A673 (cell line): Measurements from ENCODE around the gene RSAD2. TPM values are rescaled to one million over a fixed set of nuclear protein-coding genes. Genes with fewer than 3 reads are reported as not detected.

Experiments
- BruUV-seq: library from RNA; stranded (reverse); fragments of 400-500 nt; replicated peaks from 2 replicates; lab custom pipeline; 2021; lab: Mats Ljungman, UMichigan
- CTCF ChIA-PET: fragments of 300-600 bp; sonication (Branson Sonifier 250); formaldehyde crosslinking; loops from one replicate; lab custom pipeline; 2022; ENCODE audit warnings: antibody characterized with exemption; lab: Charles Lee
- POLR2A ChIA-PET: fragments of 300-600 bp; sonication (Branson Sonifier 250); formaldehyde crosslinking; loops from one replicate; lab custom pipeline; 2022; ENCODE audit warnings: antibody characterized with exemption; ENCODE audit not compliant: low non-redundant PET; lab: Charles Lee
- DNase-seq: peaks from one replicate; pipeline ENCODE4 v3.0.0-alpha.2; 2015; ENCODE audit warnings: low spot score
- H3K27ac ChIP-seq: fragments of 200-600 bp; sonication (generic); 2 replicates; pipeline ENCODE4 v1.5.1; 2016; ENCODE audit warnings: mixed run types, low read depth, mild to moderate bottlenecking, mixed read lengths, antibody characterized with exemption, low read length; ENCODE audit not compliant: poor library complexity, severe bottlenecking
- H3K27me3 ChIP-seq: fragments of 200-600 bp; sonication (generic); replicated peaks from 2 replicates; pipeline ENCODE4 v1.6.1; 2017; ENCODE audit warnings: mixed run types, low read depth, mild to moderate bottlenecking, mixed read lengths, antibody characterized with exemption, low read length; ENCODE audit not compliant: insufficient read depth, poor library complexity
- H3K36me3 ChIP-seq: fragments of 200-600 bp; sonication (generic); 2 replicates; pipeline ENCODE4 v1.6.1; 2016; ENCODE audit warnings: mixed run types, mild to moderate bottlenecking, mixed read lengths, antibody characterized with exemption, low read length; ENCODE audit not compliant: insufficient read depth, poor library complexity, severe bottlenecking
- H3K4me1 ChIP-seq: fragments of 200-600 bp; sonication (generic); 2 replicates; pipeline ENCODE4 v1.6.1; 2017; ENCODE audit warnings: mixed run types, mild to moderate bottlenecking, mixed read lengths, antibody characterized with exemption, low read length; ENCODE audit not compliant: insufficient read depth, poor library complexity, severe bottlenecking
- H3K4me3 ChIP-seq: fragments of 200-600 bp; sonication (generic); 2 replicates; pipeline ENCODE4 v1.5.1; 2016; ENCODE audit warnings: low read depth, mixed run types, mild to moderate bottlenecking, mixed read lengths, low read length; ENCODE audit not compliant: poor library complexity, severe bottlenecking
- H3K9me3 ChIP-seq: fragments of 200-600 bp; sonication (generic); 2 replicates; pipeline ENCODE4 v1.6.1; 2016; ENCODE audit warnings: mixed run types, low read depth, mild to moderate bottlenecking, mixed read lengths, antibody characterized with exemption, low read length; ENCODE audit not compliant: poor library complexity, severe bottlenecking
- EZH2 ChIP-seq: fragments of 200-600 bp; sonication (generic); IDR thresholded peaks from 2 replicates; pipeline ENCODE4 v1.6.1; 2017; ENCODE audit warnings: borderline replicate concordance, low read depth, mild to moderate bottlenecking, mixed read lengths, antibody characterized with exemption, low read length; ENCODE audit not compliant: poor library complexity, severe bottlenecking
- intact Hi-C: fragments of 100-400 bp; cut with micrococcal nuclease; formaldehyde crosslinking; loops from one replicate; pipeline ENCODE4 v1.10.0; 2022; ENCODE audit not compliant: unreplicated experiment
- total RNA-seq: library from RNA; stranded (reverse); gene quantifications from 2 replicates; pipeline ENCODE4 v1.2.3, GENCODE V29; 2021
- TF ChIP-seq, protein P1 (sequence below): fragments of 300-800, 200-600 bp; sonication (generic); conservative IDR thresholded peaks from 2 replicates; pipeline ENCODE4 v1.5.1; 2017; ENCODE audit warnings: low read depth, mild to moderate bottlenecking, antibody characterized with exemption, low read length, moderate library complexity, mixed read lengths

Gene RSAD2
- total RNA-seq, 1 experiment from 2014 or later: 2.2 TPM

DNA sequence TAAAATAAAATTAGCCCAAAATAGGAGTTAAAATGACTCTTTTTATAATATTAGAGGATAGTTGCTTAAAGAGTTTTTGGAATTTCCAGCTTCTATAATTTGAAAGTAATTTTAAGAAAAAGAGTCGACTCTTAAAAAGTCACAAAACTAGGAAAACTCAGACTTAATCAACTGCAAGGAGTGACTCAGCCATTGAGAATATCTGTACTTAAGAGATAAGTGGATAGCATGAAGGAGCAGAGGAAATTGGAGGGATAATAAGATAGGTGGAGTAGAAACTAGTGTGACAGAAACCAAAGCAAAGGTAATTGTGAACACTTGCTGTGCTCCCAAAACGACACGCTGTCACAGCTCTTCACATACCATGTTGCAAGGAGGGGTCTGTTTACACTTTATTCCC is 8.4 kb downstream of the RSAD2 start:
- CTCF ChIA-PET: no interaction called here
- no peak overlapping the region for H3K4me3 ChIP-seq
- no TSS peak for BruUV-seq
- no peaks in the 10 kb centered on the region for H3K36me3 ChIP-seq
- H3K27me3 ChIP-seq: no peaks in the 10 kb centered on the region
- POLR2A ChIA-PET: no interaction called here
- intact Hi-C loops: no loop called here
- H3K27ac ChIP-seq: no peak overlapping the region
- no peak for DNase-seq
- H3K4me1 ChIP-seq: peaks cover 4% of the 10 kb centered on the region
- no peak for TF ChIP-seq EZH2
- TF ChIP-seq, protein P1, sequence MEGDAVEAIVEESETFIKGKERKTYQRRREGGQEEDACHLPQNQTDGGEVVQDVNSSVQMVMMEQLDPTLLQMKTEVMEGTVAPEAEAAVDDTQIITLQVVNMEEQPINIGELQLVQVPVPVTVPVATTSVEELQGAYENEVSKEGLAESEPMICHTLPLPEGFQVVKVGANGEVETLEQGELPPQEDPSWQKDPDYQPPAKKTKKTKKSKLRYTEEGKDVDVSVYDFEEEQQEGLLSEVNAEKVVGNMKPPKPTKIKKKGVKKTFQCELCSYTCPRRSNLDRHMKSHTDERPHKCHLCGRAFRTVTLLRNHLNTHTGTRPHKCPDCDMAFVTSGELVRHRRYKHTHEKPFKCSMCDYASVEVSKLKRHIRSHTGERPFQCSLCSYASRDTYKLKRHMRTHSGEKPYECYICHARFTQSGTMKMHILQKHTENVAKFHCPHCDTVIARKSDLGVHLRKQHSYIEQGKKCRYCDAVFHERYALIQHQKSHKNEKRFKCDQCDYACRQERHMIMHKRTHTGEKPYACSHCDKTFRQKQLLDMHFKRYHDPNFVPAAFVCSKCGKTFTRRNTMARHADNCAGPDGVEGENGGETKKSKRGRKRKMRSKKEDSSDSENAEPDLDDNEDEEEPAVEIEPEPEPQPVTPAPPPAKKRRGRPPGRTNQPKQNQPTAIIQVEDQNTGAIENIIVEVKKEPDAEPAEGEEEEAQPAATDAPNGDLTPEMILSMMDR: no peak
- no peaks in the 10 kb centered on the region for H3K9me3 ChIP-seq

DNA sequence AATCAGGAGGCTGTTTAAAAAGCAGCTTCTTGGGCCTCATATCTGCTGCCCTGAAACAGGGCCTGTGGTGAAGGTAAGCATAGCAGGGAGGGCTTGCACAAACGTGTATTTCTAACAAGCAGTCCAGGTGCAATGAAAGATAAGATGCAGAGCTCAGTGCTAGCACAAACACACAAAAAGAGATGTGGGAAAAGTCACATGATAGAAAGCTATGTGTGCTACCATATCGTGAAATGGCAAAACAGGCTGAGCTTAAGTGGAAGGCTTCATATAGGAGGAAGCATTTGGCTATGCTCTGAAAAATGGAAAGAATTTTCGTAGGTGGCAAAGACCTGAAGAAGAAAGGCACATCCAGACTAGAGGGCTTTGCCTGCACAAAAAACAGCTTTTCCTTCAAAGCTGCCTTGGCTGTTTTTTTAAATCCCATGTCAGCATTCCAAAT is 10.2 kb downstream of the RSAD2 start:
- POLR2A ChIA-PET: interaction anchor here (0.6 kb wide), 1 partner anchor 241 kb away, joined by 5 read pairs; no protein-coding TSS in a partner anchor
- Histone ChIP-seq H3K4me1 (peaks cover 4% of the 10 kb centered on the region), H3K27me3 (no peaks in the 10 kb centered on the region), H3K27ac (no peak overlapping the region), H3K9me3 (no peaks in the 10 kb centered on the region), H3K36me3 (no peaks in the 10 kb centered on the region), H3K4me3 (no peak overlapping the region)
- no peak for TF ChIP-seq EZH2
- TF ChIP-seq, protein P1: no peak
- intact Hi-C loops: no loop called here
- no peak for DNase-seq
- BruUV-seq: no TSS peak
- CTCF ChIA-PET: no interaction called here

DNA sequence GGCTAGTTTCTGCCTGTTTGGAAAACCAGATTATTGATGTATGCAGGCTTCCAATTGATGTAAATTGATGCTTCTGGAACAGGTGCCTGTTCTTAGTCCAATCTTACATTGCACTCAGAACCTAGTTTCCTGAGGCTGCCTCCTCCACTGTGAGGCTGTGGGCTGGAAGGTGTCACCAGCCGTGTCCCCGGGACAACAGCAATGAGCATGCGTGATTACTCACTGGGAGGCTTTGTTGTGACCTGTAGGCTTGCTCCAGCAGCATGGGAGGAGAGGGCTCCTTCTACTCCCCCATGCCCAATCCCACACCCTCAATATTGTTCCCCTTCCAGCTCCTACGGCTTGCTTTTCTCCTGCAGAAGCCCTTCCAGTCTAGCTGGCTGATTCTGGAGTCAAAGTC is 11.1 kb downstream of the RSAD2 start:
- H3K36me3 ChIP-seq: no peaks in the 10 kb centered on the region
- no peak overlapping the region for H3K27ac ChIP-seq
- H3K9me3 ChIP-seq: no peaks in the 10 kb centered on the region
- H3K27me3 ChIP-seq: no peaks in the 10 kb centered on the region
- ChIA-PET POLR2A (no interaction called here), CTCF (no interaction called here)
- BruUV-seq: no TSS peak
- intact Hi-C loops: no loop called here
- DNase-seq: no peak
- no peak for TF ChIP-seq EZH2
- TF ChIP-seq, protein P1: no peak
- H3K4me3 ChIP-seq: no peak overlapping the region
- peaks cover 2% of the 10 kb centered on the region for H3K4me1 ChIP-seq
